ENCODE results near the gene DEFB124. TPM values are rescaled to one million over a fixed set of nuclear protein-coding genes. Genes with fewer than 3 reads are reported as not detected.
"Not testable (repeated sequence)": the region's sequence is repeated elsewhere in the genome, so short reads cannot be mapped to it uniquely, and the experiment has no call there.

Gene DEFB124
- total RNA-seq, 4 donors from 2014 or later, result not detected

- no peaks in the 10 kb centered on the region for H3K9me3 ChIP-seq
- no peak for DNase-seq
- no peak overlapping the region for H3K27ac ChIP-seq
- H3K4me3 ChIP-seq, result no peak overlapping the region
- no peaks in the 10 kb centered on the region for H3K4me1 ChIP-seq
- no peaks in the 10 kb centered on the region for H3K36me3 ChIP-seq
- no peaks in the 10 kb centered on the region for H3K27me3 ChIP-seq
- WGBS, 2 donors (ENCODE audit: low coverage in 1 of 2), result 69 to 76% methylated on average over 4 of the region's 4 CpGs
- in situ Hi-C loops (cut with MboI; ENCODE audit: low pct_ligation_motif_present in 1 of 4, low pct_unique_long_range_greater_than_20kb in 1 of 4, low sequenced_read_pairs in 3 of 4) (no loop called here), intact Hi-C loops (cut with DNase I; ENCODE audit: low total_unique reads) (no loop called here)
- TF ChIP-seq POLR2AphosphoS5 (IDR thresholded peaks at IDR 0.05), result no peak
- TF ChIP-seq EP300 (IDR thresholded peaks at IDR 0.05; ENCODE audit: low read depth), result no peak
- TF ChIP-seq POLR2A (IDR thresholded peaks at IDR 0.05), result no peak
- TF ChIP-seq, protein P1, sequence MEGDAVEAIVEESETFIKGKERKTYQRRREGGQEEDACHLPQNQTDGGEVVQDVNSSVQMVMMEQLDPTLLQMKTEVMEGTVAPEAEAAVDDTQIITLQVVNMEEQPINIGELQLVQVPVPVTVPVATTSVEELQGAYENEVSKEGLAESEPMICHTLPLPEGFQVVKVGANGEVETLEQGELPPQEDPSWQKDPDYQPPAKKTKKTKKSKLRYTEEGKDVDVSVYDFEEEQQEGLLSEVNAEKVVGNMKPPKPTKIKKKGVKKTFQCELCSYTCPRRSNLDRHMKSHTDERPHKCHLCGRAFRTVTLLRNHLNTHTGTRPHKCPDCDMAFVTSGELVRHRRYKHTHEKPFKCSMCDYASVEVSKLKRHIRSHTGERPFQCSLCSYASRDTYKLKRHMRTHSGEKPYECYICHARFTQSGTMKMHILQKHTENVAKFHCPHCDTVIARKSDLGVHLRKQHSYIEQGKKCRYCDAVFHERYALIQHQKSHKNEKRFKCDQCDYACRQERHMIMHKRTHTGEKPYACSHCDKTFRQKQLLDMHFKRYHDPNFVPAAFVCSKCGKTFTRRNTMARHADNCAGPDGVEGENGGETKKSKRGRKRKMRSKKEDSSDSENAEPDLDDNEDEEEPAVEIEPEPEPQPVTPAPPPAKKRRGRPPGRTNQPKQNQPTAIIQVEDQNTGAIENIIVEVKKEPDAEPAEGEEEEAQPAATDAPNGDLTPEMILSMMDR (IDR thresholded peaks at IDR 0.05), result no peak
Measured at GRCh38 chr20:31430568-31431115, 44.3 kb downstream of the DEFB124 start.

GRCh38 chr20:31427576-31427975 lies 47.4 kb downstream of the DEFB124 start:
- intact Hi-C loops (cut with DNase I; ENCODE audit: low total_unique reads), result not testable (repeated sequence)

GRCh38 chr20:31426891-31427551 lies 47.9 kb downstream of the DEFB124 start:
- H3K4me3 ChIP-seq; H3K36me3 ChIP-seq; DNase-seq; intact Hi-C loops (cut with DNase I; ENCODE audit: low total_unique reads); H3K27ac ChIP-seq; H3K9me3 ChIP-seq; H3K27me3 ChIP-seq; in situ Hi-C loops (cut with MboI; ENCODE audit: low pct_ligation_motif_present in 1 of 4, low pct_unique_long_range_greater_than_20kb in 1 of 4, low sequenced_read_pairs in 3 of 4); H3K4me1 ChIP-seq: not testable (repeated sequence)
- WGBS, 2 donors (ENCODE audit: low coverage in 1 of 2), result 92% methylated on average over 5 of the region's 48 CpGs; no CpG with 5 or more reads in 1 of the 2 donors

More at GRCh38 chr20:31427576-31427975, 47.4 kb downstream of the DEFB124 start:
- H3K4me3 ChIP-seq; in situ Hi-C loops (cut with MboI; ENCODE audit: low pct_ligation_motif_present in 1 of 4, low pct_unique_long_range_greater_than_20kb in 1 of 4, low sequenced_read_pairs in 3 of 4); H3K36me3 ChIP-seq; H3K9me3 ChIP-seq; H3K4me1 ChIP-seq; H3K27ac ChIP-seq; H3K27me3 ChIP-seq; DNase-seq: not testable (repeated sequence)
- WGBS, 2 donors (ENCODE audit: low coverage in 1 of 2), result 100% methylated on average over 11 of the region's 31 CpGs; no CpG with 5 or more reads in 1 of the 2 donors

- Histone ChIP-seq H3K36me3 (no peaks in the 10 kb centered on the region), H3K9me3 (no peaks in the 10 kb centered on the region), H3K27me3 (no peaks in the 10 kb centered on the region), H3K4me3 (no peak overlapping the region), H3K4me1 (no peaks in the 10 kb centered on the region), H3K27ac (no peak overlapping the region)
- intact Hi-C loops (cut with DNase I; ENCODE audit: low total_unique reads), result no loop called here
- in situ Hi-C loops (cut with MboI; ENCODE audit: low pct_ligation_motif_present in 1 of 4, low pct_unique_long_range_greater_than_20kb in 1 of 4, low sequenced_read_pairs in 3 of 4), result no loop called here
- TF ChIP-seq EP300 (IDR thresholded peaks at IDR 0.05; ENCODE audit: low read depth), result no peak
- TF ChIP-seq POLR2A (IDR thresholded peaks at IDR 0.05), result no peak
- TF ChIP-seq, protein P1 (IDR thresholded peaks at IDR 0.05), result no peak
- TF ChIP-seq POLR2AphosphoS5 (IDR thresholded peaks at IDR 0.05), result no peak
- no peak for DNase-seq
Measured at GRCh38 chr20:31425797-31426196, 49.1 kb downstream of the DEFB124 start.

- in situ Hi-C loops (cut with MboI; ENCODE audit: low pct_ligation_motif_present in 1 of 4, low pct_unique_long_range_greater_than_20kb in 1 of 4, low sequenced_read_pairs in 3 of 4) (loop anchor here in 1 of 4 donors (25.0 kb wide), 1 partner anchor 106 kb away; the partner anchor contains the start of gene DEFB116), intact Hi-C loops (cut with DNase I; ENCODE audit: low total_unique reads) (no loop called here)
- Histone ChIP-seq H3K27me3 (no peaks in the 10 kb centered on the region), H3K4me1 (no peaks in the 10 kb centered on the region), H3K4me3 (no peak overlapping the region), H3K36me3 (no peaks in the 10 kb centered on the region), H3K27ac (no peak overlapping the region), H3K9me3 (no peaks in the 10 kb centered on the region)
- no peak for TF ChIP-seq EP300 (IDR thresholded peaks at IDR 0.05; ENCODE audit: low read depth)
- TF ChIP-seq, protein P1 (IDR thresholded peaks at IDR 0.05), result no peak
- no peak for TF ChIP-seq POLR2A (IDR thresholded peaks at IDR 0.05)
- TF ChIP-seq POLR2AphosphoS5 (IDR thresholded peaks at IDR 0.05), result no peak
- WGBS, 2 donors (ENCODE audit: low coverage in 1 of 2), result 75 to 83% methylated on average over 2 to 7 of the region's 7 CpGs
- no peak for DNase-seq
Measured at GRCh38 chr20:31418307-31418706, 56.6 kb downstream of the DEFB124 start.

Measured in transverse colon (tissue), 4 donors.